Activated T-cell treated with anti-CD3 and anti-CD28 coated beads, Interleukin-2, amount 50 U/mL, for 72 hours (primary cell): Measurements from ENCODE around the gene HLTF. TPM values are rescaled to one million over a fixed set of nuclear protein-coding genes. Genes with fewer than 3 reads are reported as not detected.

ENCODE experiments used
- ATAC-seq, 2 donors: fragments of 150-1000 bp; cut with Tn5 transposase; replicated peaks in 1 of 2; 2 replicates each; pipeline ENCODE4 v1.10.0; 2021; ENCODE audit warnings: moderate library complexity in 2 of 2, mild to moderate bottlenecking in 1 of 2
- DNase-seq, 2 donors: peaks; one replicate each; pipeline ENCODE4 v3.0.0; 2021 to 2022; ENCODE audit warnings: mixed read lengths in 1 of 2
- H3K27ac Mint-ChIP-seq: one replicate; pipeline ENCODE4 v1.8.0; 2022; ENCODE audit warnings: mild to moderate bottlenecking, moderate library complexity, mixed read lengths
- H3K27me3 Mint-ChIP-seq: one replicate; pipeline ENCODE4 v1.8.0; 2022; ENCODE audit warnings: low read depth, mixed read lengths
- H3K36me3 Mint-ChIP-seq, 2 donors: one replicate each; pipeline ENCODE4 v1.8.0; 2022; ENCODE audit warnings: mixed read lengths in 2 of 2, mild to moderate bottlenecking in 1 of 2; ENCODE audit not compliant: insufficient read depth in 2 of 2
- H3K4me1 Mint-ChIP-seq: one replicate; pipeline ENCODE4 v1.8.0; 2022; ENCODE audit warnings: low read depth, mixed read lengths
- H3K4me3 Mint-ChIP-seq, 2 donors: one replicate each; pipeline ENCODE4 v1.8.0; 2022; ENCODE audit warnings: mild to moderate bottlenecking in 2 of 2, mixed read lengths in 2 of 2, moderate library complexity in 2 of 2
- H3K9me3 Mint-ChIP-seq, 2 donors: one replicate each; pipeline ENCODE4 v1.8.0; 2022; ENCODE audit warnings: mixed read lengths in 2 of 2
- total RNA-seq, 2 donors: library from RNA; stranded (reverse); gene quantifications; one replicate each; pipeline ENCODE4 v1.2.3, GENCODE V29; 2022

The HLTF gene
- total RNA-seq, 2 donors from 2014 or later, result 28.0 to 31.9 TPM

DNA sequence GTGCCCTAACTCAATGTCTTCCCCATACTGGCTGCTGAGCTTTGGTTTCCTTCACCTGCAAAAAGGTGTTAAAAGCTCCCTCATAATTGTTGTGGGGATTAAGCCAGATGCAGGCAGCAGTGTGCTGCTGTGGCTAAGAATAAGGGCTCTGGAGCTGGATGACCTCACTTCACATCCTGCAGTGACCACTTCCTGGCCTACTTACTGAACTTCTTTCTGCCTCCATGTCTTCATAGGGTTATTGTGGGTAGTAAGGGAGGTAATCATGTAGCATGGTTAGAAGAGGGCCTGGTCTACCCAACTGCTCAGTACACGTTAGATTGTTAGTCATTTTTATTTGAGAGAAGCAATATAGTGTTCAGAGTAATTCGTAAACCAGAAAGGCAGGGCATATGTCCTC, 76.6 kb downstream of the HLTF start:
- Mint-ChIP-seq H3K4me3 (peak overlapping the region in 1 of 2 donors; percentile 17), H3K4me1 (peaks cover 4% of the 10 kb centered on the region), H3K27me3 (no peaks in the 10 kb centered on the region), H3K27ac (peak overlapping the region; percentile 89), H3K36me3 (peaks cover 0 to 15% of the 10 kb centered on the region in 2 donors), H3K9me3 (no peaks in the 10 kb centered on the region)
- ATAC-seq (peak; percentile 97 to 99), DNase-seq (peak; percentile 29 to 44)

DNA sequence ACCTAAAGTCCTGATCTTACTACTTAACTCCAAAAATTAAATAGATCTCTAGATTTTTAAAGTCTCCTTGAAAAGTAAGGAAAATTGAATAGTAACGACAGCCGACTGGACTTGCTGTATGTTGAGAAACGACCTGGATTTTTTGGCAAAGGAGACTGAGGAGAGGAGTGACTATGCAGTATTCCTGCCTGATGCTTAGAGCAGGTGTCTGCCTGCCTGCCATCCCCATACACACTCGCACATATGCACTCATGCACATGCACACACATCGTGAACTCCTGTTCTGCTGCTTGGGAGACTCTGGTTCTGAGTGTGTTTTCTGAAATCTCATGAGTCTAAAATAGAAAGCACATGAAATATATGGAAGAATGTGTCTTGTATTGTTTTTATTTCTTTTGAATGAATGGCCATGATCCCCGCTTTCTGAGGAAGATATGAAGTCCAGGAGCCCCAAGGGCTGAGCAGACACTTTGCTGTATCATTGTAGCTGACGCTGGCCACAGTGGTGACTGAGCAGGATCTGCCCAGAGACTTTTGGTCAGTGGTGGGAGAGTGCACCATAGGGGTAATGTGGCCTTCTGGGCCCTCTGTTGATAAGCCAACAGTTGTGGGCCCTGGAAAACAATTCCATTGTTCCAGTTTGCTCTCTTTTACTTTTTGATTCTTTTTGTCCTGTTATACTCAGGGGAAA, 78.6 kb downstream of the HLTF start:
- no peak for ATAC-seq
- Mint-ChIP-seq H3K4me3 (no peak overlapping the region), H3K36me3 (peaks cover 0 to 9% of the 10 kb centered on the region in 2 donors), H3K27me3 (no peaks in the 10 kb centered on the region), H3K9me3 (no peaks in the 10 kb centered on the region), H3K27ac (no peak overlapping the region), H3K4me1 (peaks cover 10% of the 10 kb centered on the region)
- DNase-seq, result no peak

DNA sequence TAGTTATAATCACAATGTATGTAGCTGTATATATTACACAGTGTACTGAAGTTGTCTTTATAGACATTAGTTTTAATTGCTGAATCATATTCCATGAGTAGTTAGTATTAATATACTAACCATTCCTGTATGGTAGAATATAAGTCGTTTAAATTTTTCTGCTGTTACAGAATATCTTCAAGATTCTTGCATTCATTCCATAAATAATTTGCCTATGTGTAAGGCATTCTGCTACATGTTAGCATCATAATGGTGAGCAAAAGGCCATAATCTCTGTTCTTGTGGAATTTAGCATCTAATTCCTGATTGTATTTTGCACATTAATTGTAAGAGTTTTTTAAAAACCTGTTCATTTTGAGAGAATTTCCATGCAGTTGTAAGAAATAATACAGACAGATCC, 80.9 kb downstream of the HLTF start:
- ATAC-seq, result no peak
- Mint-ChIP-seq H3K27me3 (no peaks in the 10 kb centered on the region), H3K36me3 (peaks cover 0 to 6% of the 10 kb centered on the region in 2 donors), H3K4me3 (no peak overlapping the region), H3K4me1 (peaks cover 10% of the 10 kb centered on the region), H3K27ac (no peak overlapping the region), H3K9me3 (no peaks in the 10 kb centered on the region)
- DNase-seq, result no peak

DNA sequence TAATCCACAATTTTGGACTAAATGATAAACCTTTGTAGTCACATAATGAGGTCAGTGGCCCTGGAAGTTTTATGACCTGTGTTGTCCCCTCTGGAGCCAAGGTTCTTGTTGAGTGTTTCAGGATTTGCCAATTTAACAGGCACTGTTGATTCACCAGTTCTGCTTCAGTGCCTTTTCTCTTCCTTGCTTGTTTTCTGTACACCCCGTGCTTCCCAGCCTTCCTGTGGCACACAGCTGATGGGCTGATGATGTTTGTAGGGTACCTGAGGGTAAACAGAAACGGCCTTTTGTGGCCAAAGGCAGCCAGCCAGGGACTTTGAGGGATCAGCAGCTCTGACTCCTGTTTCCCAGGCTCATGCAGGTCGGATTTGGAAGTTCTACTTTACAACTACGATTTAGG, 81.7 kb downstream of the HLTF start:
- no peak overlapping the region for H3K4me3 Mint-ChIP-seq
- H3K27ac Mint-ChIP-seq, result no peak overlapping the region
- H3K27me3 Mint-ChIP-seq, result no peaks in the 10 kb centered on the region
- peaks cover 0 to 5% of the 10 kb centered on the region in 2 donors for H3K36me3 Mint-ChIP-seq
- peaks cover 9% of the 10 kb centered on the region for H3K4me1 Mint-ChIP-seq
- H3K9me3 Mint-ChIP-seq, result no peaks in the 10 kb centered on the region
- DNase-seq (no peak), ATAC-seq (no peak)

DNA sequence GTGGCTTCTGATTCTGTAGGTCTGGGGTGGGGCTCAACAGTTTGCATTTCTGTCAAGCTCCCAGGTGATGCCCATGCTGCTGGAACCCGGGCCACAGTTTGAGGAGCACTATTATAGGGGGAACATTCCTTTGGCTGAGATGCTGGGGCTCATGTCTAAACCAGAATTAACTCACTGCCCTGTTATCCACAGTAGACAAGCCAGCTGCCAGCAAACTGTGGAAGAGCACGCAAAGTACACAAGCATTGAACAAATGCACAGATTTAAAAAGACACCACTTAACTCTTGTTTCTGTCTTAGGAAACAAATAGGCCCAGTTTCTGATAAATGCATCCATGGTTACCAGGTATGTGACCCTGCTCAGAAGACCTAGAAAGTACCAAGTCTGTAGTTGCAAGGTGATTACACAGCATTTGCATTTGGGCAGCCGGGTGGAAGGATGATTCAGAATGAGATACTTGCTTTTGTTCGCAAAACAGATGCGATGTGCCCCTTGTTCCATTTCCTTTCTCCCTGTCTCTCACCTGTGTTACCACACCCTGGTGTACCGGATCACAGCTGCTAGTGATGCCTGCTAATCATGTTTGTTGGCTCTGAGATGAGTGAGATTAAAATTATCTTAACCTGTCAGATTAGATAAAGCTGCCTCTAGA, 82.6 kb downstream of the HLTF start:
- DNase-seq (peak; percentile 4 to 39), ATAC-seq (peak; percentile 34 to 86)
- no peaks in the 10 kb centered on the region for H3K27me3 Mint-ChIP-seq
- peak overlapping the region in 1 of 2 donors; percentile 41 for H3K4me3 Mint-ChIP-seq
- no peak overlapping the region for H3K27ac Mint-ChIP-seq
- peaks cover 17% of the 10 kb centered on the region for H3K4me1 Mint-ChIP-seq
- H3K9me3 Mint-ChIP-seq, result no peaks in the 10 kb centered on the region
- peaks cover 0 to 5% of the 10 kb centered on the region in 2 donors for H3K36me3 Mint-ChIP-seq

DNA sequence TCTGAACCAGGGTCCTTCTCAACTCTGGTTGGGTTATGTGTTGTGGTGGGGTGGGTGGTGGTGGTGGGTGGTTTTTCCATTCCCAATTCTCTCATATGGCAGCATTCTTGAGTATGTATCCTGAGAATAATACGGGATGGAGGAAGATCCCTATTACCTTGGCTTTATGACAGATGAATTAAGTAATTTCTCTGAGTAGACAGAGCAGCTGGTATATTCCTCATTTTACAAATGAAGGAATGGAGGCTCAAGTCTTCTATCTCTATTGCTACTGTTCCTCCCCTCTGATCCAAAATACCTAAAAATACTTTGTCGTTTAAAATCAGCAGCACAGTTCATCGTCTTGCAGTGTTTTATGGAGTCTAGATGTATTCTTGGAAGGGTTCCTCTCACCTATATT, 84.6 kb downstream of the HLTF start:
- no peaks in the 10 kb centered on the region for H3K9me3 Mint-ChIP-seq
- peaks cover 0 to 4% of the 10 kb centered on the region in 2 donors for H3K36me3 Mint-ChIP-seq
- H3K27me3 Mint-ChIP-seq, result no peaks in the 10 kb centered on the region
- peaks cover 30% of the 10 kb centered on the region for H3K4me1 Mint-ChIP-seq
- H3K27ac Mint-ChIP-seq, result no peak overlapping the region
- H3K4me3 Mint-ChIP-seq, result no peak overlapping the region
- no peak for ATAC-seq
- DNase-seq, result no peak

DNA sequence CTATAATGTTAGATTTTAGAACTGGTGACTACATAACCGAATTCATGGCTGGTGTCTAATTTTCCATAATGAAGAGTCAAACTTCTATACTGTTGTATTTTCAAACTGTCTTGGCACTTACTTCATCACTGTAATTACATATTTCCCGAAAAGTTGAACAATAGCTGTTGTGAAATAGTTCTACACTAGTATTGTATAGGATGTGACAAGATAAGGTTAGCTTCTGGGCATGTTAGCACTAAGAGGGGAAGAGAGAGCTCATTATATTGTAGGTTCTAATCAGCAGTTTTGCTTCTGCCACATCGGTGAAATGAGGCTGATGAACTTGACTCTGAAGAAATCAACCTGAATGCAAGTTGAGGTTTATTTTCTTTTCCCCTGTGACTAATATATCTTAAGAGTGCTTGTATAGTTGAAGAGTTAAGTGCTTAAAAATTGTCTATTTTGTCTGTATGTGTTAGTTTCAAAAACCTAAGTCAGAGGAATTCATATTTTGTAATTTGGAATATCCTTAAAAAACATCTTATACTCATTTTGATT, 86.1 kb downstream of the HLTF start:
- H3K36me3 Mint-ChIP-seq, result peaks cover 4 to 7% of the 10 kb centered on the region in 2 donors
- ATAC-seq, result no peak
- no peak for DNase-seq
- H3K9me3 Mint-ChIP-seq, result no peaks in the 10 kb centered on the region
- H3K27ac Mint-ChIP-seq, result peak overlapping the region; percentile 58
- H3K27me3 Mint-ChIP-seq, result no peaks in the 10 kb centered on the region
- peaks cover 30% of the 10 kb centered on the region for H3K4me1 Mint-ChIP-seq
- peak overlapping the region in 1 of 2 donors; percentile 38 for H3K4me3 Mint-ChIP-seq

DNA sequence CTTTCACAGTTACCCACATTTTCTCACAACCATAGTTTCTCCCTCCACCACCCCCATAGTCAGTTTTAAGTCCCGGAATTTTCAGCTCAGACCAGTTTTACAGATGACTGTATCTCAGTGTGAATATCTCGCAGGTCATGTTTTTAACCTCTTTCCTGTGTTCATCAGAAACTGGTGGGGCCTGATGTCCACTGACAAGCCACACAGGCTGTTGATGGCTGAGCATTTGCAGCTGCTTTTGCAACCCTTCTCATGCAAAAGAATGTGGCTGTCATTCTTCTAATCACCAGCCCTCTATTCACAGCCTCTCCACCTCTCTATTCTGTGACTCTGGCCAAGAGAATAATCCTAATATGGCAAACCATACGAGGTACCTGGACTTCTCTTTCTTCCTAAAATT, 86.5 kb downstream of the HLTF start:
- peaks cover 30% of the 10 kb centered on the region for H3K4me1 Mint-ChIP-seq
- no peaks in the 10 kb centered on the region for H3K9me3 Mint-ChIP-seq
- no peaks in the 10 kb centered on the region for H3K27me3 Mint-ChIP-seq
- ATAC-seq, result no peak
- H3K4me3 Mint-ChIP-seq, result peak overlapping the region in 1 of 2 donors; percentile 38
- DNase-seq, result no peak
- H3K36me3 Mint-ChIP-seq, result peaks cover 4 to 10% of the 10 kb centered on the region in 2 donors
- peak overlapping the region; percentile 58 for H3K27ac Mint-ChIP-seq

DNA sequence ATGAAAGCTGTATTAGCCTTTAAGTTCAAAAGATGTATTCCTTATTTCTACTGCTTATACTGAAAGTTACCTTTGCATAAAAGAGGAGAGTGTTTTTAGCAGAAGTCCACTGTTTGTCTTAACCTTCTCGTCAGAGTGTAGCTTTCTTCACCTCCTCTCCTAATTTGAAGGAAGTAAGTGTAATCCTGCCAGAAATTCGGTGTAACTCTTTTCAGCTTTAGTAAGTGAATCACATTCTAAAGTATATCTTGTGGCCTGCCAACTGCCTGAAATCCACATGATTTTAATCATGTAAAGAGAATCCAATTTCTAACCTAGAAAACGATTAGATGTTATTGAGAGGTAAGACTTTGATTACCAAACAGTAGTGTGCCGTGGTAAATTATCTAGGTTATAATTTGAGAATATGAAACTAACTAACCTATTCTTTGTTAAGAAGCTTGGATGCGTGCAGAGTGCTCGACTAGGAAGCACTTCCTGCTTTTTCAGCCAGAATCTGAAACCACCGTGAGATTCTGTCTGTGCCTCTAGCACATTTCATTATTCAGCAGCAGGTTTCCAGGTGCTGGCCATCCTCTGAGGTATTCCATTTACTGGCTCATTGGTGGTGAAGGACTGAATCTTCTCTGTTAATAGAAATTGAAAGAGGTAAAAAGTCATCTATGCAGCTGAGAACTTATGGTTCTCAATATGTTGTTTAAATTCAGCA, 87.5 kb downstream of the HLTF start:
- ATAC-seq, result peak in 1 of 2 donors; percentile 41
- Mint-ChIP-seq H3K4me3 (peak overlapping the region in 1 of 2 donors; percentile 66), H3K36me3 (peaks cover 4 to 13% of the 10 kb centered on the region in 2 donors), H3K4me1 (peaks cover 26% of the 10 kb centered on the region), H3K9me3 (no peaks in the 10 kb centered on the region), H3K27me3 (no peaks in the 10 kb centered on the region), H3K27ac (peak overlapping the region; percentile 83)
- no peak for DNase-seq

DNA sequence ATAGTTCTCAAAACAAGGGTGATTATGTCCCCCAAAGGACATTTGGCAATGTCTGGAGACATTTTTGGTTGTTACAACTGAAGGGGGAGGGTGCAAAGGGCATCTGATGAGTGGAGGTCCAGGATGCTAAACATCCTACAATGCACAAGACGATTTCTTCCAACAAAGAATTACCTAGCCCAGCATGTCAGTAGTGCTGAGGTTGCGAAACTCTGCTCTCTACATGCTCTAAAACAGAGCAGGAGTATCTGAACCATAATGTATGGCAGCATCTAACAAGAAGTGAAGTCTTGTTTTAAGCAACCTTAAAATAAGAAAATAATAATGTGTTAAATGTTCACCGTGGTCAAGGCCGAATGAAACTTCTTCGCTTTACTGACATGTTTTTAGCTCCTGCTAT, 88.0 kb downstream of the HLTF start:
- Mint-ChIP-seq H3K27ac (peak overlapping the region; percentile 83), H3K4me1 (peaks cover 27% of the 10 kb centered on the region), H3K4me3 (peak overlapping the region in 1 of 2 donors; percentile 66), H3K36me3 (peaks cover 4 to 13% of the 10 kb centered on the region in 2 donors), H3K27me3 (no peaks in the 10 kb centered on the region), H3K9me3 (no peaks in the 10 kb centered on the region)
- no peak for ATAC-seq
- DNase-seq, result no peak

DNA sequence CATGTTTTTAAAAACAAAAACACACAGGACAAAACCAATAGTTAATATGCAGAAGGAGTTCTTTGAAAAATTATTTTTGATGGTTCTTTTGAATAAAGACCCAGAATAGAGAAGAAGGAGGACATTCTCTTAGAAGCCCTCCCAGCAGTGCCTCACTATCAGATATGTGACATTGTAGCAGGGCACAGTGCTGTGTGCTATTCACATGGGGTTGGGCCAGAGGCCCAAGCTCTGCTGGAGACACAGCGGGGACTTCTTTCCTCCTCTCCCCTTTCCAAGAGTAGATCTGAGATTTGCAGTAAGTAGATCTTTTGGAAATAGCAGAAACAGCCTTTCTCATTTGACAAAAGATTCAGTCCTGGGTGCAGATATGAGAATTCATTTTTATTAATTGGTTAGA, 88.7 kb downstream of the HLTF start:
- Mint-ChIP-seq H3K36me3 (peaks cover 4 to 13% of the 10 kb centered on the region in 2 donors), H3K9me3 (no peaks in the 10 kb centered on the region), H3K27ac (peak overlapping the region; percentile 28), H3K4me3 (no peak overlapping the region), H3K27me3 (no peaks in the 10 kb centered on the region), H3K4me1 (peaks cover 34% of the 10 kb centered on the region)
- DNase-seq (no peak), ATAC-seq (no peak)

DNA sequence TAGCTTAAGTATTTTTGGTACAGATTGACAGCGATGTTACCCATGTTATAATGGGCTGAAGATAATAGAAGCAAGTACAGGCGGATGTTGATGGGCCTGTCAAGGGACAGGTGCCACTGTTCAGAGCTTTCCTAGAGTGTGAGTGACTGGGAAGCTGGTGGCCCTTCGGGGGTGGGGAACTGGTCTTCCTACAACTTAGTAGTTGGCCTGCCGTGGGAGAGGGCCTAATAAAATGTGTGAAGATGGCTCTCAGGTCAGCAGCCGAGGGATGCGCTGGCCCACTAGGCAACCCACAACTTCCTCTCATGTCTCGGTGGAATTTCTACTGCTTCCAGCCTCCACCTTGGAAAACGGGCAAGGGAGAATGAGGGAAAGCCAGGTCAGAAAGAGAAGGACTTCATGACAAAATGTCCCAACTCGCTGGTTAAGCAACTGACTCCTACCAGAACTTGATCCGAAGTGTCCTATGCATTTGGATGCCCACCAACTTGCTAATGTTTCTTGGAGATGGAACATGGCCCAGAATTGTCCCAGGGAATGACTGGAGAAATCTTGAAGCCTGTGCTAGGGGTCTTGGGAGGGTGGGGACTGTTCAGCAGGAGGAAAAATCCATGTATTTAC, 93.6 kb downstream of the HLTF start:
- Mint-ChIP-seq H3K9me3 (no peaks in the 10 kb centered on the region), H3K4me3 (peak overlapping the region; percentile 83 to 87), H3K27me3 (no peaks in the 10 kb centered on the region), H3K27ac (peak overlapping the region; percentile 82), H3K4me1 (peaks cover 27% of the 10 kb centered on the region), H3K36me3 (peaks cover 1 to 13% of the 10 kb centered on the region in 2 donors)
- ATAC-seq (no peak), DNase-seq (no peak)
